Measurements from ENCODE around the gene TBC1D13.

GRCh38 chr9:128792978-128793686 lies 6.1 kb downstream of the TBC1D13 start:
- no peak for TF ChIP-seq CTCF (IDR thresholded peaks at IDR 0.05; ENCODE audit: low read depth, low read length, poor library complexity, severe bottlenecking)
- TF ChIP-seq EZH2phosphoT487 (IDR thresholded peaks at IDR 0.05; ENCODE audit: borderline replicate concordance, low read length) = no peak
